ENCODE measurements around the gene ATCAY. TPM values are rescaled to one million over a fixed set of nuclear protein-coding genes. Genes with fewer than 3 reads are reported as not detected.

The ATCAY gene
- total and polyA plus RNA-seq, 9 donors, result 0.04 to 0.78 (median 0.15) TPM

GRCh38 chr19:3898426-3898825 lies 17.9 kb downstream of the ATCAY start:
- no peak for DNase-seq

GRCh38 chr19:3899531-3900294 lies 19.2 kb downstream of the ATCAY start:
- H3K4me3 ChIP-seq (ENCODE audit: low read length), result no peak overlapping the region
- WGBS (ENCODE audit: insufficient coverage), result 71% methylated on average over 16 of the region's 18 CpGs
- H3K36me3 ChIP-seq (ENCODE audit: control insufficient read depth, insufficient read depth, low read length), result no peaks in the 10 kb centered on the region
- H3K27ac ChIP-seq (ENCODE audit: low read length), result no peak overlapping the region
- peaks cover 4% of the 10 kb centered on the region for H3K9me3 ChIP-seq (replicated peaks; ENCODE audit: control insufficient read depth, low read depth, low read length)
- no peak for DNase-seq
- no peaks in the 10 kb centered on the region for H3K4me1 ChIP-seq (ENCODE audit: control insufficient read depth, insufficient read depth, low read length)
- no peaks in the 10 kb centered on the region for H3K27me3 ChIP-seq (ENCODE audit: control insufficient read depth, insufficient read depth, low read length)

More at GRCh38 chr19:3898426-3898825, 17.9 kb downstream of the ATCAY start:
- H3K27me3 ChIP-seq (ENCODE audit: control insufficient read depth, insufficient read depth, low read length), result no peaks in the 10 kb centered on the region
- no CpG with 5 or more reads among the region's 3 CpGs for WGBS (ENCODE audit: insufficient coverage)
- peaks cover 4% of the 10 kb centered on the region for H3K9me3 ChIP-seq (replicated peaks; ENCODE audit: control insufficient read depth, low read depth, low read length)
- H3K4me1 ChIP-seq (ENCODE audit: control insufficient read depth, insufficient read depth, low read length), result no peaks in the 10 kb centered on the region
- no peaks in the 10 kb centered on the region for H3K36me3 ChIP-seq (ENCODE audit: control insufficient read depth, insufficient read depth, low read length)
- H3K4me3 ChIP-seq (ENCODE audit: low read length), result no peak overlapping the region
- H3K27ac ChIP-seq (ENCODE audit: low read length), result no peak overlapping the region

GRCh38 chr19:3902317-3902973 lies 22.0 kb downstream of the ATCAY start:
- H3K4me3 ChIP-seq (ENCODE audit: low read length), result no peak overlapping the region

GRCh38 chr19:3904233-3904632 lies 23.7 kb downstream of the ATCAY start:
- H3K36me3 ChIP-seq (ENCODE audit: control insufficient read depth, insufficient read depth, low read length), result no peaks in the 10 kb centered on the region
- DNase-seq, result no peak
- H3K4me3 ChIP-seq (ENCODE audit: low read length), result no peak overlapping the region
- no peak overlapping the region for H3K27ac ChIP-seq (ENCODE audit: low read length)
- H3K9me3 ChIP-seq (replicated peaks; ENCODE audit: control insufficient read depth, low read depth, low read length), result no peaks in the 10 kb centered on the region
- WGBS (ENCODE audit: insufficient coverage), result 85% methylated on average over 5 of the region's 8 CpGs
- no peaks in the 10 kb centered on the region for H3K4me1 ChIP-seq (ENCODE audit: control insufficient read depth, insufficient read depth, low read length)
- H3K27me3 ChIP-seq (ENCODE audit: control insufficient read depth, insufficient read depth, low read length), result no peaks in the 10 kb centered on the region

More at GRCh38 chr19:3902317-3902973, 22.0 kb downstream of the ATCAY start:
- H3K27me3 ChIP-seq (ENCODE audit: control insufficient read depth, insufficient read depth, low read length), result no peaks in the 10 kb centered on the region
- H3K4me1 ChIP-seq (ENCODE audit: control insufficient read depth, insufficient read depth, low read length), result no peaks in the 10 kb centered on the region
- no peak overlapping the region for H3K27ac ChIP-seq (ENCODE audit: low read length)
- DNase-seq, result no peak
- no peaks in the 10 kb centered on the region for H3K36me3 ChIP-seq (ENCODE audit: control insufficient read depth, insufficient read depth, low read length)
- peaks cover 4% of the 10 kb centered on the region for H3K9me3 ChIP-seq (replicated peaks; ENCODE audit: control insufficient read depth, low read depth, low read length)
- WGBS (ENCODE audit: insufficient coverage), result 74% methylated on average over 12 of the region's 15 CpGs

DNA sequence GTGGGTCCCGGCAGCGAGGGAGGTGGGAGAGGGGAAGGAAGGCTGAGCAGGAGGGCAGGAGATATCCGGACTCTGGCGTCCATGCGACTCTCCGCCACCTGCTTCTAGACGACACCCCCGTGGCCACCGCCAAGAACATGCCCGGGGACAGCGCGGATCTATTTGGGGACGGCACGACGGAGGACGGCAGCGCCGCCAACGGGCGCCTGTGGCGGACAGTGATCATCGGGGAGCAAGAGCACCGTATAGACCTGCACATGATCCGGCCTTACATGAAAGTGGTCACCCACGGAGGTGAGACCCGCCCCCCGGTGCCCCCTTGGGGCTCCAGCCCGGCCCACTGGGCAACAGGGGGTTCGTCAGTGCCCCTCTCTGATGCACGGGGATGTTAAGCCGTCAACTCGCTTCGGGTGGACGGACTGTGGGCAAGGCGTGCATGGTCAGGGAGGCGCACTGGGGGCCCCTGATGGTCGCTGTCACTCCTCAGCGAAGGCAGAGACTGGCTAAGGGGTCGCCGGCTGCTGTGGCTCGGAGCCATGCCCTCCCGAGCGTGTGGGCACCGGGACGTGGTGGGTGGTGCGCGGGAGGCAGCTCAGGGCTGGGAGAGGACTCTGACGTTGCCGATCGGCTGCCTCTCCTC lies 27.3 kb downstream of the ATCAY start:
- no peaks in the 10 kb centered on the region for H3K27me3 ChIP-seq (ENCODE audit: control insufficient read depth, insufficient read depth, low read length)
- WGBS (ENCODE audit: insufficient coverage), result 84% methylated on average over 50 of the region's 50 CpGs
- DNase-seq, result no peak

GRCh38 chr19:3908266-3909054 lies 28.0 kb downstream of the ATCAY start:
- H3K27me3 ChIP-seq (ENCODE audit: control insufficient read depth, insufficient read depth, low read length), result no peaks in the 10 kb centered on the region
- H3K4me3 ChIP-seq (ENCODE audit: low read length), result no peak overlapping the region
- H3K9me3 ChIP-seq (replicated peaks; ENCODE audit: control insufficient read depth, low read depth, low read length), result peaks cover 10% of the 10 kb centered on the region
- no peak for DNase-seq
- H3K4me1 ChIP-seq (ENCODE audit: control insufficient read depth, insufficient read depth, low read length), result no peaks in the 10 kb centered on the region
- no peaks in the 10 kb centered on the region for H3K36me3 ChIP-seq (ENCODE audit: control insufficient read depth, insufficient read depth, low read length)
- no peak overlapping the region for H3K27ac ChIP-seq (ENCODE audit: low read length)
- WGBS (ENCODE audit: insufficient coverage), result 59% methylated on average over 13 of the region's 14 CpGs

More for the DNA sequence above, 27.3 kb downstream of the ATCAY start:
- Histone ChIP-seq H3K36me3 (ENCODE audit: control insufficient read depth, insufficient read depth, low read length) (no peaks in the 10 kb centered on the region), H3K4me1 (ENCODE audit: control insufficient read depth, insufficient read depth, low read length) (no peaks in the 10 kb centered on the region), H3K9me3 (replicated peaks; ENCODE audit: control insufficient read depth, low read depth, low read length) (peaks cover 10% of the 10 kb centered on the region), H3K4me3 (ENCODE audit: low read length) (no peak overlapping the region), H3K27ac (ENCODE audit: low read length) (no peak overlapping the region)

- WGBS (ENCODE audit: insufficient coverage), result 100% methylated on average over 1 of the region's 1 CpG
- Histone ChIP-seq H3K27me3 (ENCODE audit: control insufficient read depth, insufficient read depth, low read length) (no peaks in the 10 kb centered on the region), H3K27ac (ENCODE audit: low read length) (no peak overlapping the region), H3K9me3 (replicated peaks; ENCODE audit: control insufficient read depth, low read depth, low read length) (peaks cover 10% of the 10 kb centered on the region), H3K4me1 (ENCODE audit: control insufficient read depth, insufficient read depth, low read length) (no peaks in the 10 kb centered on the region), H3K4me3 (ENCODE audit: low read length) (no peak overlapping the region), H3K36me3 (ENCODE audit: control insufficient read depth, insufficient read depth, low read length) (no peaks in the 10 kb centered on the region)
- DNase-seq, result no peak
Observed at GRCh38 chr19:3910105-3910504, 29.6 kb downstream of the ATCAY start.

DNA sequence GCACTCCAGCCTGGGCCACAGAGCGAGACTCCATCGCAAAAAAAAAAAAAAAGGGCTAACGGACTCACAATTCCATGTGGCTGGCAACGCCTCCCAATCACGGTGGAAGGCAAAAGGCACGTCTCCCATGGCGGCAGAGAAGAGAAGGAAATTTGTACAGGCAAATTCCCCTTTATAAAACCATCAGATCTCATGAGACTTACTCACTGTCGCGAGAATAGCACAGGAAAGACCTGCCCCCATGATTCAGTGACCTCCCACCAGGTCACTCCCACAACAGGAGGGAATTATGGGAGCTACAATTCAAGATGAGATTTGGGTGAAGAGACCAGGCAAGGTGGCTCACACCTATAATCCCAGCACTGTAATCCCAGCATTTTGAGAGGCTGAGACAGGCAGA lies 33.7 kb downstream of the ATCAY start:
- H3K27ac ChIP-seq (ENCODE audit: low read length), result no peak overlapping the region
- WGBS (ENCODE audit: insufficient coverage), result no CpG with 5 or more reads among the region's 9 CpGs
- DNase-seq, result no peak
- H3K4me3 ChIP-seq (ENCODE audit: low read length), result no peak overlapping the region
- peaks cover 10% of the 10 kb centered on the region for H3K9me3 ChIP-seq (replicated peaks; ENCODE audit: control insufficient read depth, low read depth, low read length)
- no peaks in the 10 kb centered on the region for H3K36me3 ChIP-seq (ENCODE audit: control insufficient read depth, insufficient read depth, low read length)
- H3K27me3 ChIP-seq (ENCODE audit: control insufficient read depth, insufficient read depth, low read length), result no peaks in the 10 kb centered on the region
- no peaks in the 10 kb centered on the region for H3K4me1 ChIP-seq (ENCODE audit: control insufficient read depth, insufficient read depth, low read length)

- Histone ChIP-seq H3K27ac (ENCODE audit: low read length) (no peak overlapping the region), H3K9me3 (replicated peaks; ENCODE audit: control insufficient read depth, low read depth, low read length) (peaks cover 5% of the 10 kb centered on the region), H3K4me3 (ENCODE audit: low read length) (no peak overlapping the region), H3K27me3 (ENCODE audit: control insufficient read depth, insufficient read depth, low read length) (no peaks in the 10 kb centered on the region), H3K36me3 (ENCODE audit: control insufficient read depth, insufficient read depth, low read length) (no peaks in the 10 kb centered on the region), H3K4me1 (ENCODE audit: control insufficient read depth, insufficient read depth, low read length) (no peaks in the 10 kb centered on the region)
- DNase-seq, result no peak
- WGBS (ENCODE audit: insufficient coverage), result 90% methylated on average over 3 of the region's 5 CpGs
Observed at GRCh38 chr19:3916033-3916432, 35.5 kb downstream of the ATCAY start.
